Measurements from ENCODE around the gene ALKBH5.
A peak's percentile ranks its signal among the peaks of the same experiment; 100 is the strongest.

The ALKBH5 gene

GRCh38 chr17:18156976-18157280, 26.7 kb upstream of the ALKBH5 start:
- in situ Hi-C loops (cut with MboI; ENCODE audit: low pct_unique_long_range_greater_than_20kb, low sequenced_read_pairs): no loop called here
- DNase-seq: no peak

GRCh38 chr17:18157354-18157985, 26.2 kb upstream of the ALKBH5 start:
- no peak for DNase-seq
- in situ Hi-C loops (cut with MboI; ENCODE audit: low pct_unique_long_range_greater_than_20kb, low sequenced_read_pairs): no loop called here

- in situ Hi-C loops (cut with MboI; ENCODE audit: low pct_unique_long_range_greater_than_20kb, low sequenced_read_pairs): no loop called here
- DNase-seq: peak; percentile 28
Measured at GRCh38 chr17:18158022-18158600, 25.5 kb upstream of the ALKBH5 start.

GRCh38 chr17:18159551-18160120, 24.0 kb upstream of the ALKBH5 start:
- in situ Hi-C loops (cut with MboI; ENCODE audit: low pct_unique_long_range_greater_than_20kb, low sequenced_read_pairs): no loop called here

GRCh38 chr17:18160128-18160856, 23.3 kb upstream of the ALKBH5 start:
- DNase-seq: no peak
- in situ Hi-C loops (cut with MboI; ENCODE audit: low pct_unique_long_range_greater_than_20kb, low sequenced_read_pairs): no loop called here

More at GRCh38 chr17:18159551-18160120, 24.0 kb upstream of the ALKBH5 start:
- DNase-seq: no peak

- DNase-seq: no peak
- in situ Hi-C loops (cut with MboI; ENCODE audit: low pct_unique_long_range_greater_than_20kb, low sequenced_read_pairs): no loop called here
Measured at GRCh38 chr17:18161207-18162145, 22.2 kb upstream of the ALKBH5 start.

GRCh38 chr17:18163547-18163946, 20.1 kb upstream of the ALKBH5 start:
- DNase-seq: no peak
- in situ Hi-C loops (cut with MboI; ENCODE audit: low pct_unique_long_range_greater_than_20kb, low sequenced_read_pairs): no loop called here

GRCh38 chr17:18166894-18167293, 16.7 kb upstream of the ALKBH5 start:
- DNase-seq: no peak
- in situ Hi-C loops (cut with MboI; ENCODE audit: low pct_unique_long_range_greater_than_20kb, low sequenced_read_pairs): no loop called here

- in situ Hi-C loops (cut with MboI; ENCODE audit: low pct_unique_long_range_greater_than_20kb, low sequenced_read_pairs): no loop called here
- no peak for DNase-seq
Measured at GRCh38 chr17:18167421-18167820, 16.2 kb upstream of the ALKBH5 start.

- no peak for DNase-seq
- in situ Hi-C loops (cut with MboI; ENCODE audit: low pct_unique_long_range_greater_than_20kb, low sequenced_read_pairs): no loop called here
Measured at GRCh38 chr17:18172531-18173278, 10.9 kb upstream of the ALKBH5 start.

GRCh38 chr17:18173740-18174139, 9.9 kb upstream of the ALKBH5 start:
- DNase-seq: no peak
- in situ Hi-C loops (cut with MboI; ENCODE audit: low pct_unique_long_range_greater_than_20kb, low sequenced_read_pairs): no loop called here

- in situ Hi-C loops (cut with MboI; ENCODE audit: low pct_unique_long_range_greater_than_20kb, low sequenced_read_pairs): no loop called here
- peak; percentile 69 for DNase-seq
Measured at GRCh38 chr17:18176176-18176575, 7.5 kb upstream of the ALKBH5 start.

- in situ Hi-C loops (cut with MboI; ENCODE audit: low pct_unique_long_range_greater_than_20kb, low sequenced_read_pairs): no loop called here
- DNase-seq: no peak
Measured at GRCh38 chr17:18177133-18177532, 6.5 kb upstream of the ALKBH5 start.

GRCh38 chr17:18177722-18178121, 5.9 kb upstream of the ALKBH5 start:
- no peak for DNase-seq
- in situ Hi-C loops (cut with MboI; ENCODE audit: low pct_unique_long_range_greater_than_20kb, low sequenced_read_pairs): no loop called here

GRCh38 chr17:18179196-18179595, 4.4 kb upstream of the ALKBH5 start:
- in situ Hi-C loops (cut with MboI; ENCODE audit: low pct_unique_long_range_greater_than_20kb, low sequenced_read_pairs): no loop called here
- DNase-seq: no peak

- DNase-seq: no peak
- in situ Hi-C loops (cut with MboI; ENCODE audit: low pct_unique_long_range_greater_than_20kb, low sequenced_read_pairs): no loop called here
Measured at GRCh38 chr17:18179804-18180203, 3.8 kb upstream of the ALKBH5 start.

- in situ Hi-C loops (cut with MboI; ENCODE audit: low pct_unique_long_range_greater_than_20kb, low sequenced_read_pairs): no loop called here
- no peak for DNase-seq
Measured at GRCh38 chr17:18181358-18181757, 2.3 kb upstream of the ALKBH5 start.

- in situ Hi-C loops (cut with MboI; ENCODE audit: low pct_unique_long_range_greater_than_20kb, low sequenced_read_pairs): no loop called here
- no peak for DNase-seq
Measured at GRCh38 chr17:18182110-18182977, 1.3 kb upstream of the ALKBH5 start.
